Iris pigment epithelial cell (primary cell): Measurements from ENCODE around the gene ACTR3C.

ENCODE experiments used
- DNase-seq: peaks from one replicate; pipeline ENCODE4 v3.0.0-alpha.2; 2011; ENCODE audit warnings: low read depth

The ACTR3C gene

DNA sequence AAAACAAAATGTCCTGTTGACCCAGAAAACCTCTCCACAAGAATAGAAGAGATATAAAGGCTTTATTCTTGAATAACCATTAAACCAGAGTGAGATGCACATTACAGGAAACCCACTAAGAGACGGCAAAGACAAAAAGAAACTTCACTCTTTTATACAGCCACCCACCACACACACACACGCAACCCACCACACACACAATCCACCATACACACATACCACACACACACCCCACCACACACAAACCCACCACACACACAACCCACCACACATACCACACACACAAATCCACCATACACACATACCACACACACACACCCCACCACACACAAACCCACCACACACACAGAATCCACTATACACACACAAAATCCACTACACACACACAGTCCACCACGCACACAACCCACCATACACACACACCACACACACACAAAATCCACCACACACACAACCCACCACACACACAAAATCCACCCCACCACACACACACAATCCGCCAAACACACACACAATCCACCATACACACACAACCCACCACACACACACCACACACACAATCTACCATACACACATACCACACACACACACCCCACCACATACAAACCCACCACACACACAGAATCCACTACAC lies 35.8 kb upstream of the ACTR3C start:
- no peak for DNase-seq

DNA sequence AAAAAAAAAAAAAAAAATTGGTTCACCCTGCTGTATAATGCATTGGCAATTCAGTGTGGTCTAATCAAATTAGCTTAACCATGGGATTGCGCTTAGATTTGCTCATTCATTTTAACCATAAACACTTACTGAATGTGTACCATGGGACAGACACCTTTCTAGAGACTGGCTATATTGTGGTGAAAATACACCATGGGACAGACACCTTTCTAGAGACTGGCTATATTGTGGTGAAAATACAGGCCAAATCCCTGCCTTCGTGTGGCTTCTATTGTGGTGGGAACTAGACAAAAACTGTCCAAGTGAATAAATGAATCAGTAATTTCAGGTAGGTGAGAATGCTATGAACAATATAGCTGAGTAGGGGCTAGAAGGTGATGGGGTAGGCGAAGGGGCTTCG lies 35.1 kb upstream of the ACTR3C start:
- no peak for DNase-seq

DNA sequence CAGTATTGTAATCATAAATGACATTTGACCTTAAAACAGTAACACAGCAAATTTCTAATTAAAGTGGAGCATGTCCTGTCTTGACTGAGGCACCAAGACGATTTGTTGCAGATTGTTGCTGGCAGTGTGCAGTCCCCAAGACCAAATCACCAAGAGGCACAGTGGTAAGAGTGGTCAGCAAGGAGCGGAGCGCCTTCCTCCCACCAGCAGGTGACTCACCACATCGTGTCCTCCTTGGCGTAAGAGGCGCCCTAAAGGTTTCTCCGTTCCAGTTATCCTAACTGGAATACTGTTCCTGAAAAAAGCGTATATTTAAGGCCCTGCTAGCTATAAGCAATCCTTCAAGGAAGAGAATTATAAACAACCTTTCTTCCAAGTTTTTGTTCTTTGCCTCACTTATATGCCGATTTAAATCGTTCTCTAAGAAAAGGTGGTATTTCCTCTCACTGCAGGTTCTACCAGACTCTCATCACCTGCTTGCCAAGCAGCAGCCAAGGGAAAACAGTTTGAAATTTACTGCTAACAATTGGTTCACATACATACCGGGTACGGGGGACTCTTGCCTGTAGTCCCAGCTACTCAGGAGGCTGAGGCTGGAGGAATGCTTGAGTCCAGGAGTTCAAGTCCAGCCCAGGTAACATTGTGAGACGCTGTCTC lies 34.6 kb upstream of the ACTR3C start:
- DNase-seq = no peak

DNA sequence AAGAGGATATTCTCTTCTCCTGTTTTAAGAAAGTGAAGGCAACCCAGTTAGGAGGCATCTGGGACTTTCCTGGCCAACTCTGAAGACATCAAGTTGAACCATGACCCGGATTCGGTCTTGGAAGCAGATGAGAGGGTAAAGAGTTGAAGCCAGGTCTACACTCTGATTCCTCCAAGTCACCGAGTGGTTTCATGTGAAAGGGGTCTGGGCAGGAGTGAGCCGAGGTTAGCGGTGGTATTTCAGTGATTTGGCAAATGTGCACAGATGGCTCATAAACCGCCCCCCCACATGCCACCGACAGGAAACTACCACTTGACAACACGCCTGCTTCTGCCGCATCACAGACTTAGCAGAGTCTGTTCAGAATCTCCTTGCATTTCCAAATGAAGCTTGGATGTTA lies 33.9 kb upstream of the ACTR3C start:
- DNase-seq = no peak

DNA sequence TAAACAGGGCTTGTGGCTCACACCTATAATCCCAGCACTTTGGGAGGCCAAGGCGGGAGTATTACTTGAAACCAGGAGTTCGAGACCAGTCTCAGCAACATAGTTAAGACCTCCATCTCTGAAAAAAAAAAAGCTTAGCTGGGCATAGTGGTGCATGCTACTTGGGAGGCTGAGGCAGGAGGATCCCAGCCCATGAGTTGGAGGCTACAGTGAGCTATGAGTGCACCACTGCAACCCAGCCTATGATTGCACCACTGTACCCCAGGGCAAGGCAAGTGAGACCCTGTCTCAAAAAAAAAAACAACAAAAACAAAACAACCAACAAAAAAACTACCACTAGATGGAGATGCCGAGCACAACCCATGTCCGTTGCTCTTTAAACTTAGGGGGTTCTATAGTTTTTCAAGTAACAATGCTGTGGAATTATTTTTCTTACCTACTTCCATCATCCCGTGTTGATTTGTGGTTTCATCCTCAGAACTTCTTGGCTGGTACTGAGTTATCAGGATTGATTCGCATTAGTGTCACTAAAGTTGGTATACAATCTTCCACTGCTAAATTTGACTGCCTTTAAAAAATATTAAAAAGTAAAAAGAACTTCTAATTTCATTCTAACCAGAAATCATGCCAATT lies 33.0 kb upstream of the ACTR3C start:
- peak; percentile 24 for DNase-seq

DNA sequence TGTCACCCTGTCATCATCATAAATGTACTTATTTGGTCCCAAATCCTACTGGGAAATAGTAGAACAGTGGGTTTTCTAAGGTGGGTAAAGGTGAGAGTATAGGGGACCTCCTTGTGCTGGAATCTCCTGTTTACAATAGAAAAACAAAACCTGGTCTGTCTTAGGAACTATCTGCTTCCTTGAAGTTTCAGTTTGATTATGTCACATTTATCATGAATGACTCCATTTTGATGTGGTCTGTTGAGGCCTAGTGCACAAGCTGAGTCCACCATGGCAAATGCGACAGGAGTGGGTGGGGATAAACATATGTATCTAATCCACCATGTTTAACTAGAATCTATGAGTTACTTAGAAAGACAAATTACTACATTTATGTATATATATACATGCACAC lies 32.3 kb upstream of the ACTR3C start:
- no peak for DNase-seq

DNA sequence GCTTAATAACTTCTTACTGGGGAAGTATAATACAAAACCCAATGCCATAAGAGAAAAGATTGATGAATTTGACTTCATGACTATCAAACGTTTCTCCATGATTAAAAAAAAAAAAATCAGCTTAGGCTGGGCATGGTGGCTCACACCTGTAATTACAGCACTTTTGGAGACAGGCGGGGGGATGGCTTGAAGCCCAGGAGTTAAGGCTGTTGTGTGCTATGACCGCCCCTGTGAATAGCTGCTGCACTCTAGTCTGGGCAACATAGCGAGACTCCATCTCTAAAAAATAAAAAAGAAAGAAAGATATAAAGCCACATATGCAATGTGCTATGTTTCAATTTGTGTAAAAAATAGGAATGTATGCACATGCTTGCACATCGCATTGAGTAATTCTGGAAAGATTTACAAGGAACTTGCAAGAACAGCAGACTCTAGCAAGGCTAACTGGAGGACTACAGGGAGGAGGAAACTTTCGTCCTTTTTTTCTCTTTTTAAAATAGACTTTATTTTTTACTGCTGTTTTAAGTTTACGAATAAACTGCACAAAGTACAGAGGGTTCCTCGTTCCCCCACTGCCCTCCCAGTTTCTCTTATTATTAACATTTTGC lies 28.3 kb upstream of the ACTR3C start:
- DNase-seq = peak; percentile 25

DNA sequence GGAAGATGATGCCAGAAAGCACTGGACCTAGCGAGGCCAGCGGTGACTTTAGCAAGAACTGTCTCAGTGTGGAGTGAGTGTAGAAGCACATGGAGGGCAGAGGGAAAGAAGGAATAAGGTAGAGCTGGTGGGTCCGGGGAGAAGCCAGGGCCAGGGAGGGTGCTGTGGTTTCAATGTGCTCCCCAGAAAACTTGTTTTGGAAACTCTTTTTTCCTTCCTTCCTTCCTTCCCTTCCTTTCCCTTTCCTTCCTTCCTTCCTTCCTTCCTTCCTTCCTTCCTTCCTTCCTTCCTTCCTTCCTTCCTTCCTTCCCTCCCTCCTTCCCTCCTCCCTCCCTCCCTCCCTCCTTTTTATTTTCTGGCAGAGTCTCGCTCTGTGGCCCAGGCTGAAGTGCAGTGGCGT lies 23.6 kb upstream of the ACTR3C start:
- no peak for DNase-seq

DNA sequence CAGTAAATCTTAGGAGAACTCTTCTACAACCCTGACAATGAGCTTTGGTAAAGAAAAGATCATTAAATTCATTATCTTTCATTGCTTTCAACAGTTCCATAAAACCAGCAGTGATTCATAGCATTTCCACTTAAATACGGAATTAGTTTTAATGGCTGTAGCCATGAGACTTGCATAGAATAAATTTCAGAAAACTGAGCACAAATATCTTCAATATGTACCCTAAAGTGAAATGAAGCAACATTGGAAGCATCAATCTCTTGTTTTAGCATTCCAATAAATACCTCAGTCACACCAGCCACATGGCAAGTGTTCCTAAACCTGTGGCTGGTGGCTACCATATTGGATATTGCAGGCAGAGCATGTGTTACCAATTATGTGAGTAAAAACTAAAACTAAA lies 21.7 kb upstream of the ACTR3C start:
- no peak for DNase-seq

DNA sequence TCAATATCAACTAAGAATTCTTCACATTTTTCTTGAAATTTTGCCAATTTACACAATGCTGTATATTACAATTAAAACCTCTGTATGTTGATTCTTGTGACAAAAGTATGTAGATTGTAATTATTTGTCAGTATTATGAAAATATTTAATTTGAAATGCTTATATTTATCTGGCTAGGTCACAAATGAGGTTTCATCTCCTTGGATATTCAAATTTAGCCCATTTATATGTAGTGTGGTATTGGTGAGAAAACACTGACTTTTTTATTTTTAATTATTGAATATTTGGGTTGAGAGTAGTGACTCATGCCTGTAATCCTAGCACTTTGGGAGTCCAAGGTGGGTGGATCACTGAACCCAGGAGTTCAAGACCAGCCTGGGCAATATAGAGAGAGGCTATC lies 21.0 kb upstream of the ACTR3C start:
- DNase-seq = no peak

DNA sequence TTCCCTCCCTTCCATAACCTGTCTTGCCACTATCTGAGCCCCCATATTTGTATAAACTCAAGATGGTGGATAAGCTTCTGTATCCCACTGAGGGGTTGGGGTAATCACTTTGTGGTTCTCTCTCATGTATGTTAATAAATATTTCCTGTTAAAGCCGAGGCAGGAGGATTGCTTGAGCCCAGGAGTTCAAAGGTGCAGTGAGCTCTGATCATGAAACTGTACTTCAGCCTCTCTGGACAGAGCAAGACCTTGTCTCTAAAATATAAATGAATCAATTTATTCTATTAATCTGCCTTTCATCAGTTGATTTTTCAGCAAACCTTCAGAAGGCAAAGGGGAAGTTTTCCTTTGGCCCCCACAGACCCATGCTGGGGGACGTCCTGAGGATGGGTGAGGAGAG lies 19.9 kb upstream of the ACTR3C start:
- DNase-seq = no peak

DNA sequence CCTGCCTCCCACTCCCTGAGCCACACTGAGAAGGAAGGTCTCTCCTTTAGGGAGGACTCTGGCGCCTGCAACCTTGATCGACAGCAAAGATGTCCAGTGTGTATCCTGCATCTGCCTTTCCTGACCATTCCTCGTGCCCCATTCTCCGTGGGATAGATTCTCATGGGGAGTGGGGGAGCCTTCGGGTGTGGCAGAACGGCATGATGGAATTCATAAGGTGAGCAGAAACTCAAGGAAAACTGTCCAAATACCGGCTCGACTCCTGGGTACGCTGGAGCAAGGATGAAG lies 18.7 kb upstream of the ACTR3C start:
- no peak for DNase-seq

DNA sequence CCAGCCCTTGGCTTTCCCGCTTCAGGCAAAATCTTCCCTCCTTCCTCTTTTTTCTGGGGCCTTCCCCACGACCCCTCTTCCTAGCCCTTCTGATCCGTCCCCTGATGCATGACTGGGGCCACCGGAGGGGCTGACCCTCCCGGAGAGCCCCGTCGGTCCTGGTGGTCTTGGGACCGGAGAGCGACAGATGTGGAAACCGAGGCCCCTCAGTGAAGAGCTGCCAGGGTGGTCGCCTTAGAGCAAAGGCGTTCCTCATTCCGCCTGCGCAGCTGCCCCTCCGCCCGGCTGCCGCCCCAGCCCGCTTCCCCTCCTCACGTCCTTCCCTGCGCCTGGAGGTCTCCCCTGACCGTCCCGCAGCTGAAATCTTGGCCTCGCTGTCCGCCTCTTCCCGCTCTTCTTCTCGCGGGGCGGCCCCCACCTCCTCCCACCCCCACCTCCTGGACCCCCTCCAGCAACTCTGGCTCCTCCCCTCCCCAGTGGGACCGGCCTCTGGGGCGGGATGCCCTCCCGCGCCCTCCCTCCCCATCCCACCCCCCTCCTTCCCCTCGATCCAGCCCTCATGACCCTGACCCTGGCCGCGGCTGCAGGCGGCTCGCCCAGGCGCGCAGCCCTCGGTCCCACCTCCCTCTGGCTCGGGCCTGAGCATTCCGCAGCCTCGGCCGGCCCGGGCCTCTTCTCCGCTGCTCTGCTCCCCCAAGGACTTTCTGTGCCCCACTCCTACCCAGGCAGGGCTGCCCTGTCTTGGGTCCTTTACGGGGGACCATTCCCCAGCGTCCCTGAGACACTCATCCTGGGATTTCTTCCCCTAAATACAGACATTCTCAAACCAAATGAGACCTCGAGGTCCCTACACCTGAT lies 18.1 kb upstream of the ACTR3C start, which contains the start of gene RARRES2:
Gene RARRES2, minus strand, starts transcription at position 367 of the 858 bp plus-strand sequence. CDS start 1,020 bp downstream, outside the sequence.
- no peak for DNase-seq

DNA sequence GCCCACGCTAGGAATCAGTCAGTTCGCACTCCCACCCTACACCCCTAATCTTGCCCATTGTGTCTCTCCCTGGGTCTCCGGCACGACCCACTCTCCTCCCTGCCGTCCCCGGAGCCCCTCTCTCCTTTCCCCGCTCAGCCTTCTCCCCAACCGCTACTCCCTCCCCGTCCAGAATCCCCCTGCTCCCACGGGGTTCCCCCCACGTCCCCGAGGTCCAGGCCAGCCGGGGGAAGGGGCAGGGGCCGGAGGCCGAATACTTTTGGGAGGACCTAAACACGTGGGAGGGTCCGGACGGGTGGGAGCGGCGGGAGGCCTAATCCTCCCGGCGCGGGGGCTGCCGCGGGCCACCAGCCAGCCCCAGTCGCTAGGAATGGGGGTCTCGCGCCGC lies 17.5 kb upstream of the ACTR3C start:
- no peak for DNase-seq

DNA sequence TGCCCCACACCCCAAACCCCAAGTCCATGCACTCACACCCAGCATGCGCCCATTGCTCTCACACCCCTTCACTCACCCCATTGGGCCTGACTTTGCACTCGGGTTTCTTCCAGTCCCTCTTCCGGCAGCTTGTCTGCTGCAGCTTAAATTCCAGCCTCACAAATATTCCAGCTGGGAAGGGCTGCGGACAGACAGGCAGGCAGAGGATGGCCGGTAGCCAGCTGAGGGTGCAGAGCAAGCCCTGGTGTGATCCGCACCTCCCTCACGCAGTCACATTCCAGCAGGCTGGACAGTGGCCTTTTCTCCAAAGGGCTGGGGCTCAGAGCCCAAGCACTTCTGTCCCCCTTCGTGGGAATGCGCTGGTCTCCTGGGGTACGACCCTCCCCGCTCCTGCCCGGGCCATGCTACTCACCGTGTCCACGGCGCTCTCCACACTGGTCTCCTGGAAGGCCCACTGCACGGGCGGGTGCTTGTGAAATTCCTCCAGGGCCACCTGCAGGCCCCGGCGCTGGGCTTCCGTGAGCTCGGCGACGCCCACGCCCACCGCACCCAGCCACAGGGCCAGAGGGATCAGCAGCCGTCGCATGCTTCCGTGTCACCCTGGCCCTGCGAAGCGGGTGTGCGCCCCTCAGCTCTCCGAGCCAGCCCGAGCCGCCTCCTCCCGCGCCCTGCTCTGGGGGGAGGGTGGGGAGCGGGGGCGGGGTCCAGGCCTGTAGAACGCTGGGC lies 16.8 kb upstream of the ACTR3C start:
- DNase-seq = peak; percentile 27

DNA sequence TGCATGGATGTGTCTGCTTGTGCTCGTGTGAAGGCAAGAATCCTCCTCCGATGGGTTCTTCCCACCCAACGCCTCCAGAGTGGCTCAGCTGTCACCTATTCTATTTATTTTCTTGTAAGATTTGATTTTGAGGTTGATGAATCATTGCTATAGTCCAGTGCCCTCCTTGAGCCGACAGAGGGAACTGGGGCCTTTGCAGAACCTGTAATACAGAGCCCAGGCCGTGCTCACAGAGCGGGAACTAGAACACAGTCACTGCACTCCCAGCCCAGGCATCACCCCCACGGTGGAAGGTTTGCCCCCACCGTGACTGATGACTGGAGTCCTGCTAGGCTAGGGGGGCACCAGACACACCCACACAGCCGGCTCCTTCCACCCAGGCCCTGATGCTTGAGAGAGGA lies 16.1 kb upstream of the ACTR3C start:
- DNase-seq = peak; percentile 24

DNA sequence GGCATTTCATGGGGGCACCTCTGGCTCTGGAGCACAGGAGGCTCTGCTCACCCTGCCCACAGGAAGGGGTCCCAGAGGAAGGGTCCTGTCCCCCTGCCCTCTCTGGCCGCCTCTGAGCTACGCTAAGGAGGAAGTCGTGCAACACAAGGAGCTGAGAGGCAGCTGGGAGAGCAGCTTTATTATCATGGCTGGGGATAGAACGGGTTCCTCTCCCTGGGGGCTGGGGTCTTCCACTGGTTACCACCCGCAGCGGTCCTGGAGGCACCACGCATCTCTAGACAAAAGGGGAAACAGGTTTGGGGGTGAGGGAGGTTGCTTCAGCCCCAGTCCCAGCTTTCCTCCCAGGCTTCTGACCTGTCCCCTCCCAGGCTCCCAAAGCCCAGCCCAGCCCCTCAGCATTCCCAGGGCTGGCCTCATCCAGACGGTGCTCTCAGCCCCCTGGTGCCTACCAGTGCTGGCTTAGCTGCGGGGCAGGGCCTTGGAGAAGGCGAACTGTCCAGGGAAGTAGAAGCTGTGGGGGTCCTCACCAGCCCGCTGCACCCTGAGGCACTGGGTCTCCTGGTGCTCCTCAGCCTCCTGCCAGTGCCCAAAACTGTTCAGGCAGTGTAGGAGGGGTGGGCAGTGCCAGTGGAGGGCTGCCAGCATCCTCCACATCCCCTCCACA lies 15.0 kb upstream of the ACTR3C start:
- DNase-seq = no peak

DNA sequence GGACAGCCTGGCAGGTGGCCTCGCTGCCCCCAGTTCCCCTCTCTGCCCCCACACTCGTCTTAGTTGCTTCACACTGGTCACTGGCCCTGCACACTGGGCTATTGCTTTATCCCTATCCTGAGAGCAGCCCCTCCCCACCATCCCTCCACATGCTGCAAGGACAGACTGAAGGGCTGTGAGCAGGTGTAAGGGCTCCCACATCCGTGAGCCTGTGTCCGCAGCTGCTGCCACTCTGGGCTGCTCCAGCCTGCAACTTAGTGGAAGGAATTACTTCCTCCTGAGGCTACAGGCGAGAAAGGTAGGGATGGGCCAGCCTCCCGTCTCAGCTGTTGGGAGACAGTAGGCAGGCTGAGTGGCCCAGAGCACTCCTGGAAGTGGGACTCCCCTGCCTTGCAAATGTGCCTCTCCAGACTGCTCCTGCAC lies 14.3 kb upstream of the ACTR3C start:
- no peak for DNase-seq

DNA sequence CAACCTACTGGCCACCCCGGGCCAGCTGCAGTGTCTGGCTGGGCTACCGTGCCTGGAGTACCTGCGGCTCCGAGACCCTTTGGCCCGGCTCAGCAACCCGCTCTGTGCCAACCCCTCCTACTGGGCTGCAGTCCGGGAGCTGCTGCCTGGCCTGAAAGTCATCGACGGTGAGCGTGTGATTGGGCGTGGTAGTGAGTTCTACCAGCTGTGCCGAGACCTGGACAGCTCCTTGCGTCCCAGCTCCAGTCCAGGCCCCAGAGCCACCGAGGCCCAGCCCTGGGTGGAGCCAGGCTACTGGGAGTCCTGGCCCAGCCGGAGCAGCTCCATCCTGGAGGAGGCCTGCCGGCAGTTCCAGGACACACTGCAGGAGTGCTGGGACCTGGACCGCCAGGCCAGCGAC lies 13.8 kb upstream of the ACTR3C start:
- DNase-seq = no peak

DNA sequence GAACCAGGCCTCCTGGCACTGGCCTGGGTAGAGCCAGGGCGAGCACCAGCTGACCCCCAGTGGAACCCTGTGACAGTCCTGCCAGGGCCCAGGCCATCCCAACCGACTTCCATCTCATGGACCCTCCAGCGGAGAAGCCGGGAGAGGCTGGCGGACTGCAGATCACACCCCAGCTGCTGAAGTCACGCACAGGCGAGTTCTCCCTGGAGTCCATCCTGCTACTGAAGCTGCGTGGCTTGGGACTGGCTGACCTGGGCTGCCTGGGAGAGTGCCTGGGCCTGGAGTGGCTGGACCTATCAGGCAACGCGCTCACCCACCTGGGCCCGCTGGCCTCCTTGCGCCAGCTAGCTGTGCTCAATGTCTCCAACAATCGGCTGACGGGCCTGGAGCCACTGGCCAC lies 13.4 kb upstream of the ACTR3C start:
- DNase-seq = no peak

DNA sequence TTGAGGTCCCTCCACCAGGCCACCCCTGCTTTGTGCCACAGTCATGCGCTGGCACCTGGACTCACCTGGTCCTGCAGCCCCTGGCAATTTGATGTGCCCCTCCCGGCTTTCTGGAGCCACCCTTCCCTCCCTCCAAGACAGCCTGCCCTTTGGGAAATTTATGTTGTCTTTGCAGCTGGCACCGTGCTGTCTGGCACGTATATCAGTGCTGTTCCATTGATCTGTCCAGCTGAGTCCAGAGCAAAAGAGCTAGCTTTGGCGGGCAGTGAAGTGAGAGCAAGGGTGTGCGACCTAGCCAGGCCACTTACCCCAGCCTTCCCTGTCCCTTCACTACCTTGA lies 12.4 kb upstream of the ACTR3C start:
- DNase-seq = no peak
